Measurements from ENCODE around the gene BICD1.

The BICD1 gene

GRCh38 chr12:32125455-32126084 lies 18.9 kb downstream of the BICD1 start:
- CTCF ChIA-PET, result interaction anchor here (0.7 to 1.7 kb wide), 4 partner anchors 9 to 472 kb away, joined by 3 to 5 read pairs (median 4); no protein-coding TSS in a partner anchor

GRCh38 chr12:32126720-32127119 lies 20.1 kb downstream of the BICD1 start:
- no peak overlapping the region for H3K4me3 ChIP-seq (ENCODE audit: low read depth, low read length)
- DNase-seq (ENCODE audit: low read depth, low spot score), result no peak
- no peak for TF ChIP-seq CTCF (IDR thresholded peaks at IDR 0.05; ENCODE audit: insufficient read depth, low read length, missing control alignments)
- ChIA-PET POLR2A (no interaction called here), CTCF (no interaction called here)

More at GRCh38 chr12:32125455-32126084, 18.9 kb downstream of the BICD1 start:
- POLR2A ChIA-PET, result interaction anchor here (0.6 to 0.7 kb wide), 2 partner anchors 14 to 18 kb away, joined by 3 to 5 read pairs; no protein-coding TSS in a partner anchor
- DNase-seq (ENCODE audit: low read depth, low spot score), result no peak
- no peak for TF ChIP-seq CTCF (IDR thresholded peaks at IDR 0.05; ENCODE audit: insufficient read depth, low read length, missing control alignments)
- H3K4me3 ChIP-seq (ENCODE audit: low read depth, low read length), result no peak overlapping the region

- no peak for TF ChIP-seq CTCF (IDR thresholded peaks at IDR 0.05; ENCODE audit: insufficient read depth, low read length, missing control alignments)
- no peak for DNase-seq (ENCODE audit: low read depth, low spot score)
- POLR2A ChIA-PET, result no interaction called here
- no peak overlapping the region for H3K4me3 ChIP-seq (ENCODE audit: low read depth, low read length)
- CTCF ChIA-PET, result no interaction called here
Measured at GRCh38 chr12:32131666-32132065, 25.0 kb downstream of the BICD1 start.

- ChIA-PET CTCF (interaction anchor here (1.3 kb wide), 1 partner anchor 9 kb away, joined by 3 read pairs; no protein-coding TSS in a partner anchor), POLR2A (no interaction called here)
- no peak for TF ChIP-seq CTCF (IDR thresholded peaks at IDR 0.05; ENCODE audit: insufficient read depth, low read length, missing control alignments)
- no peak for DNase-seq (ENCODE audit: low read depth, low spot score)
- no peak overlapping the region for H3K4me3 ChIP-seq (ENCODE audit: low read depth, low read length)
Measured at GRCh38 chr12:32134101-32134888, 27.6 kb downstream of the BICD1 start.

- TF ChIP-seq CTCF (IDR thresholded peaks at IDR 0.05; ENCODE audit: insufficient read depth, low read length, missing control alignments), result no peak
- DNase-seq (ENCODE audit: low read depth, low spot score), result no peak
- H3K4me3 ChIP-seq (ENCODE audit: low read depth, low read length), result no peak overlapping the region
- ChIA-PET CTCF (no interaction called here), POLR2A (no interaction called here)
Measured at GRCh38 chr12:32135967-32136366, 29.3 kb downstream of the BICD1 start.

- no peak overlapping the region for H3K4me3 ChIP-seq (ENCODE audit: low read depth, low read length)
- no peak for TF ChIP-seq CTCF (IDR thresholded peaks at IDR 0.05; ENCODE audit: insufficient read depth, low read length, missing control alignments)
- ChIA-PET POLR2A (no interaction called here), CTCF (no interaction called here)
- no peak for DNase-seq (ENCODE audit: low read depth, low spot score)
Measured at GRCh38 chr12:32136404-32136803, 29.8 kb downstream of the BICD1 start.

Measured in AG04449 (cell line).